HG02759 (cell line): ENCODE measurements around the gene LRPAP1.
"Not testable (repeated sequence)": the region's sequence is repeated elsewhere in the genome, so short reads cannot be mapped to it uniquely, and the experiment has no call there.

Experiments
- ATAC-seq: cut with Tn5 transposase; IDR thresholded peaks from one replicate; pipeline ENCODE4 v1.9.1; 2021; ENCODE audit warnings: mild to moderate bottlenecking, moderate library complexity; ENCODE audit not compliant: unreplicated experiment

Gene LRPAP1

DNA sequence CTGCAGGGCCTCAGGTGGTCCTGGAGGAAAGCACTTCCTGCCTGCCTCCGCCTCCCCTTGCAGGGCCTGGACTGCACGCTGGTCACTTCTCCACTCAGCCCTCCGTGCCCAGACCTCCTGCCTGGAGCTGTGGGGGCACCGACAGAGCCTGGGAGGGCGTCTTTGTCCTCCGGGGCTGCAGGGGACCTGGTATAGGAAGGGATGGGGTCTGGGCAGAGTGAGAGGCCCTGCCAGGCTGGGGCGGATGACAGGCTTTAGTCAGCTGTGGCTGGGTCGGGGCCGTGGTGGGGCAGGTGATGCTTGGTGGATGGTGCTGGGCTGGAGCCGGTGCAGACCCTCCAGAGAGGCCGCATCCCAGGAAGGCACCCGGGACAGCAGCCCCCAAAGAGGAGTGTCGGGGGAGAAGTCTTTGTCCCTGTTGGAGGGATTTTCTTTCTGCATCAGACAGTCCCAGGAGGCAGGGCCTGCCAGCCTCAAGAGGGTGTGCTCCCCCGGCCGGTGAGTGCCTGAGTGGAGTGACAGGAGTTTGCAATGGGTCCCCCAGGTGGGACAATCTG lies 67.8 kb downstream of the LRPAP1 start:
- ATAC-seq, result no peak

DNA sequence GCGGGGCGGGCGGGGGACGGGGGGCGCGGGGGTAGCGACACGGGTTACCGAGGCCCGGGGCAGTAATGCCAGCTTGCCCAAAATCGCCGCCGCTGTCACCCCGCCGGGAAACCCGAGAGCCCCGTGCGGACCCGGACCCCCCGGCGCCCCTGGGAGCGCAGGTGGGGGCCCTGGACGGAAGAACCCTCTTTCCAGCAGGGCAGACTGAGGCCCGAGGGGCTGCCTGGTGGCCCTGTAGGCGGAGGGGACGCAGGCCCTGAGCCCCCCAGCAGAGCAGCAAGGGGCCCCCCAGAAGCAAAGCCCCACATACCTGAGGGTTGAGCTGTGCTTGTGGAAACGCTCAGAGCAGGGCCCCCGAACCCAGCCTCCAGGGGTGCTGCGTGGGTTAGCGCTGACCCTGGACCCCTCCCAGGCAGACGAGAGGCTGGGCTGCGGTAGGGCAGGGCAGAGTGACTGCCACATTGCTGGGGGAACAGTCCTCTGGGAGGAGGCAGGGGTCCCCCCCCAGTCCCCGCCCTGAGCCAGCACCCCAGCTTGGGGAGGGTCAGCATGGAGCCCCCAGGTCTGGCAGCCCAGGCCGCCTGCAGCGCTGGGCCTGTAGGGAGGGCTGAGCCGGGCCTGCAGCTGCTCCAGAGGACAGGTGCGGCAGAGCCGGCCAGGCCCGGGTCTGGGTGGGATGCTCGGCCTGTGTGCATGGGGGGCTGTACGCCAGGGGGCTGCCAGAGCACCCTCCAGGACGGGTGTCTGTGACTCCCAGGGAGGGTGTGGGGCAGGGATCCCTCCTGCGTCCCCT lies 68.5 kb downstream of the LRPAP1 start:
- no peak for ATAC-seq

GRCh38 chr4:3462790-3463415 lies 69.3 kb downstream of the LRPAP1 start, which contains the start of gene DOK7:
TSS of gene DOK7 (plus strand) at chr4:3463306. CDS start at chr4:3463376, 70 bp downstream.
- no peak for ATAC-seq

- no peak for ATAC-seq
These were observed 69.9 kb downstream of the LRPAP1 start for GRCh38 chr4:3462321-3462789.

GRCh38 chr4:3461515-3462291 lies 70.5 kb downstream of the LRPAP1 start:
- no peak for ATAC-seq

GRCh38 chr4:3460926-3461325 lies 71.3 kb downstream of the LRPAP1 start:
- ATAC-seq, result no peak

DNA sequence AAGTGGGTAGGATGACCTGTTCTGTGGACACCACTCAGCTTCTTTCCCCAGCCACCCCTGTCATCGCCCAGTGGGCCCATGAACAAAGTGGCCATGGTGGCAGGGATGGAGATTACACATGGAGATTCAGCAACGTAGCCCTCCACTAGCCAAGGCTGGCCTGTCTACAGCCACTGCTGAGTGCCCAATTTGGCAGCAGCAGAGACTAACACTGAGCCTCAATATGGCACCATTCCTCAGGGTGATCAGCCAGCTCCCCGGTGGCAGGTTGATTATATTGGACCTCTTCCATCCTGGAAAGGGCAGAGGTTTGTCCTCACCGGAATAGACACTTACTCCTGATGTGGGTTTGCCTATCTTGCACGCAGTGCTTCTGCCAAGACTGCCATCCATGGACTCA lies 73.1 kb downstream of the LRPAP1 start:
- not testable (repeated sequence) for ATAC-seq

GRCh38 chr4:3458371-3458770 lies 73.9 kb downstream of the LRPAP1 start:
- ATAC-seq, result no peak

DNA sequence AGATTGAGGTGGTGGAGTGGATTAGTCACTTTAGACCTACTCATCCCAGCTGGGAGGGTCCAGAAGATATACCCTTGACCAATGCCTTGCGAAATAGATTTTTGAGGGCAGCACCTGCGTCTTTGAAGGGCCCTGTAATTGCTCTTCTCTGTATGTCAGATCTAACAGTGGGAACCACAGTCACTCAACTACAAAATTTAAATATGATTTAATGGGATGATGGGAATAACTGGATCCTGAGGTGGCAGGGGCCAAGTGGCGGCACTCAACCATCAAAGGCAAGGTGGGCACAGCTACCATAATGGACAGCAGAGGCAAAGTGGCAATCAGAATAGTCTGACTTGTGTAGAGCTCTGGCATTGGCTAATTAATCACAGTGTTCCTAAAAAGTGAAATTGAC lies 76.6 kb downstream of the LRPAP1 start:
- not testable (repeated sequence) for ATAC-seq
